Right ventricle myocardium inferior (tissue), 1 donor: Measurements from ENCODE around the gene RXFP4. TPM values are rescaled to one million over a fixed set of nuclear protein-coding genes. Genes with fewer than 3 reads are reported as not detected.
A peak's percentile ranks its signal among the peaks of the same experiment; 100 is the strongest.
"Not testable (repeated sequence)": the region's sequence is repeated elsewhere in the genome, so short reads cannot be mapped to it uniquely, and the experiment has no call there.

Source experiments
- ATAC-seq: fragments of 200-7000 bp; cut with Tn5 transposase; one replicate; pipeline ENCODE4 v1.9.1; 2020; ENCODE audit warnings: mild to moderate bottlenecking, moderate library complexity
- DNase-seq: peaks from one replicate; pipeline ENCODE4 v3.0.0; 2021; ENCODE audit errors: missing footprints
- intact Hi-C: fragments of 100-400 bp; cut with DNase I; formaldehyde crosslinking; loops from one replicate; pipeline ENCODE4 v1.11.0; 2022
- long read RNA-seq: library from polyadenylated mRNA; unstranded; transcript quantifications from one replicate; pipeline ENCODE4 v2.0.0, GENCODE V29; 2021
- total RNA-seq: library from RNA; stranded (reverse); fragmentation: NEBNext Ultra II Directional; extraction: Animal tissue kit (Norgen Biotek cat#: 25700); gene quantifications from one replicate; pipeline ENCODE4 v1.2.1, GENCODE V29; 2021
- donor health status: DM: no; HTN: yes; CAD: no; lungs with severe emphysema.

Gene RXFP4
- total RNA-seq = not detected
- long read RNA-seq = 0 reads

GRCh38 chr1:155940993-155941844 is at the start of gene RXFP4:
TSS of gene RXFP4 (plus strand) at chr1:155941638. CDS start at chr1:155941710, 72 bp downstream.
- ATAC-seq (no peak), DNase-seq (no peak)
- intact Hi-C loops = loop anchor here (2.0 to 5.0 kb wide), 2 partner anchors 22 to 36 kb away; partner anchors contain the start of gene ARHGEF2

DNA sequence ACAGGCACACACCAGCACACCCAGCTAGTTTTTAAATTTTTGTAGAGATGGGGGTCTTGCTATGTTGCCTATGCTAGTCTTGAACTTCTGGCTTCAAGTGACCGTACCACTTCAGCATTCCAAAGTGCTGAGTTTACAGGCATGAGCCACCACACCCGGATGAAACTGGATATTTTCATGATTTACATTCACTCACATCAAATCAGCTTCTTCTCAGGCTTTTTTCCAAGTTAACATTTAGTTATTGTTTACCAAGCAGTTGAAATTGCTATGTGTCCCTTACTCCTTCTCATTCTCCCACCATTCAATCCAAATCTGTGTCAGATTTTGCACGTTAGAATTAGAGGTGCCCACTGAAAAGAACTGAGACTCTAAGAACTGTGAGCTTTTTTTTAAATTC is 48.6 kb upstream of the RXFP4 start:
- intact Hi-C loops = loop anchor here (2.0 kb wide), 1 partner anchor 32 kb away; no protein-coding TSS in a partner anchor
- no peak for DNase-seq
- no peak for ATAC-seq

GRCh38 chr1:155893389-155894142 is 47.9 kb upstream of the RXFP4 start:
- ATAC-seq (no peak), DNase-seq (no peak)
- intact Hi-C loops = loop anchor here (2.0 kb wide), 1 partner anchor 33 kb away; no protein-coding TSS in a partner anchor

DNA sequence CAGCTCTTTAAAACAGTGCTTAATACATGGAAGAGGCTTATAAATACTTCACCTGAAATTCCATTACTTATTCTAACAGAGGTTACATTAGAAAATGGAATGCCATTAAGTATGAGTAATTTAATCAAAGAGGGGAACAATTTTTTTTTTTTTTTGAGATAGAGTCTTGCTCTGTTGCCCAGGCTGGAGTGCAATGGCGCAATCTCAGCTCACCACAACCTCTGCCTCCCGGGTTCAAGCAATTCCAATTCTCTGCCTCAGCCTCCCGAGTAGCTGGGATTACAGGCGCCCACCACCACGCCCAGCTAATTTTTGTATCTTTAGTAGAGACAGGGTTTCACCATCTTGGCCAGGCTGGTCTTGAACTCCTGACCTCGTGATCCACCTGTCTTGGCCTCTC is 45.8 kb upstream of the RXFP4 start:
- DNase-seq, intact Hi-C loops, ATAC-seq: not testable (repeated sequence)

DNA sequence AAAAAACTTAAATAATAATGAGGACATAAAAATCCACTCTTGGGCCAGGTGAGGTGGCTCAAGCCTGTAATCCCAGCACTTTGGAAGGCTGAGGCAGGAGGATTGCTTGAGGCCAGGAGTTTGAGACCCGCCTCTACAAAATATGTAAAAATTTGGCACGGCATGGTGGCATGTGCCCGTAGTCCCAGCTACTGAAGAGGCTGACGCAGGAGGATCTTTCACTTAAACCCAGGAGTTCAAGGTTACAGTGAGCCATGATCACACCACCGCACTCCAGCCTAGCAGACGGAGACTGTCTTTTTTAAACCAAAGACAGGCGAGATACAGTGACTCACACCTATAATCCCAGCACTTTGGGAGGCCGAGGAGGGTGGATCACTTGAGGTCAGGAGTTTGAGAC is 45.0 kb upstream of the RXFP4 start:
- DNase-seq, intact Hi-C loops, ATAC-seq: not testable (repeated sequence)

- DNase-seq (no peak), ATAC-seq (no peak)
- intact Hi-C loops = no loop called here
Measured at GRCh38 chr1:155897746-155898145, 43.7 kb upstream of the RXFP4 start.

- ATAC-seq = no peak
- intact Hi-C loops = no loop called here
- no peak for DNase-seq
Measured at GRCh38 chr1:155898888-155899287, 42.5 kb upstream of the RXFP4 start.

GRCh38 chr1:155899683-155900082 is 41.8 kb upstream of the RXFP4 start:
- DNase-seq = no peak
- no peak for ATAC-seq
- intact Hi-C loops = no loop called here

DNA sequence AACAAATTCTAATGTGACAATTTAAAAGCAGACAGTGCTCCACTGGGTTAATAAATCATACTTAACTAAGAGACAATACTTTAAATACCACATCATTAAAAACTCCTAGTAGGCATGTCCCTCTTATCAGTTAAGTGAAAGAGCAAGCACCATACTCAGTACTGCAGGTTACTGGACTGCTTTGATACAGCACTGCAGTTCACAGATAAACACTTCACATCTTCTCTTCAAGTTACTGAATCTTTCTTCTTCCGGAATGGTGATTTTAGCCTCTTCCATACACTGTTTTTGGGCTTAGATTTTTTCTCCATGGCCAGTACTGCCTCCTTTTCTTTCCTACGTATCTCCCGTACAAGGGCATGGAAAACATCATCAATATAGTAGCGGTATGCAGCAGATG is 41.3 kb upstream of the RXFP4 start:
- intact Hi-C loops = no loop called here
- ATAC-seq = no peak
- no peak for DNase-seq

DNA sequence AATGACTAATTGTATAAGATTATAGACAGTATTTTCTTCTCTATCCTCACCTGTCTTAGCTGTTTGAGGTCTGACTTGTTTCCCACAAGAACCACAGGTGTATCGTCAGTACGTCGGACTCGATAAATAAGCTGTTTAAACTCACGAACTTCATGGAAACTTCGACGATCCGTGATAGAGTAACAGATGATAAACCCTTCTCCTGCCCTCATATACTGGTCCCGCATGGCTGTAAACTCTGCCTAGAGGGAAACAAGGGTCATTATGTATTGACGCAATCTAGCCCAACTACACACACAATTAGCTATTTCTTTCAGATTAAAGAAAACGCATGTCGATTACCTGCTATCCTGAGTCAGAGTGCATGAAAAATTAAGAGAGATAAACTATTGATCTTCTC is 37.2 kb upstream of the RXFP4 start:
- ATAC-seq = no peak
- no peak for DNase-seq
- intact Hi-C loops = no loop called here

- DNase-seq (no peak), ATAC-seq (peak; percentile 32)
- intact Hi-C loops = loop anchor here (5.0 to 10.0 kb wide), 2 partner anchors 53 to 95 kb away; partner anchors contain the start of genes GON4L and SYT11
Measured at GRCh38 chr1:155909894-155910293, 31.5 kb upstream of the RXFP4 start.

GRCh38 chr1:155910621-155911121 is 30.8 kb upstream of the RXFP4 start:
- intact Hi-C loops = loop anchor here (5.0 to 10.0 kb wide), 2 partner anchors 53 to 96 kb away; partner anchors contain the start of genes GON4L and SYT11
- DNase-seq (no peak), ATAC-seq (peak; percentile 62)

DNA sequence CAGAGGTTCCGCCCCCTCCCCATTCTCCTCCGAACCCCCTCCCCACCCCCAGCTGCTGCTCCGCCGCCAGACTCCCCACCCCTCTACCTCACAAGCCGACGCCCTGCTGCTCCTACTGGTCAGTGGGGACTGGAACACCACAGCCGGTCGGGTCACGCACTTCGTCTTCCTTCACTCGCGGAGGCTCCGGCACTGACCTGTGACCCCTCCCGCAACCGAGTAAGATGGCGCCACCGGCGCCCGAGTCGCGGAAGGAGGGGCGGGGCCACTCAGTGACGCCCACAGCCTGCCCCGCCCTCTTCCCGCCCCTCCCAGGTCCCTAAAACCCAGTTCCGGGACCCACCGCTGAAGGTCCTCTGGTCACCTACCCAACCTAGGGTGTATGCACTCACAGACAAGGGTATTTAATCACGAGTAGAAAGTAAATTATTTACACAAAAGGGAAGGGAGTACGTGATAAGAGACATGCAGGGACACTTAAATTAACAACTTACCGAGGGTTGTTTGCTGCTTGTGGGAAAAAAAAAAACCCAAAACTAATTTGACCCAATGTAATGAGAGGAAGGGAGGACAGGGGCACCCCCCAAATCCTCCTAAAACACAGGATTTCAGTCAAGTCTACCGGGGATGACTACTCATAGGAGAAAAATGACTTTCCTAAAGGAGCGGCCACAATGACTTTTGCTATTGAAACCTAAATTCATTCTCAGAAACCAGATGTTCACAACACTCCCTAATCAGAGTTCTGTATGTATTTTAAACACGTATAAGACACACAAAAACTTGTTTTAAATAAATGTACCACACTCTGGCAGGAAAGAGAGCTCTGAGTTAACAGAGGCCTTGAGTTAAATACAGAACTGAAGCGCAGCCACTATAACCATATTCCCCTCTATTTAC is 30.0 kb upstream of the RXFP4 start, which contains the start of gene RIT1:
Gene RIT1, minus strand, starts transcription at position 194 of the 900 bp plus-strand sequence. CDS start 588 bp downstream, outside the sequence.
- peak; percentile 98 for ATAC-seq
- intact Hi-C loops = loop anchor here (5.0 to 10.0 kb wide), 2 partner anchors 54 to 97 kb away; partner anchors contain the start of genes GON4L and SYT11
- DNase-seq = peak; percentile 95

DNA sequence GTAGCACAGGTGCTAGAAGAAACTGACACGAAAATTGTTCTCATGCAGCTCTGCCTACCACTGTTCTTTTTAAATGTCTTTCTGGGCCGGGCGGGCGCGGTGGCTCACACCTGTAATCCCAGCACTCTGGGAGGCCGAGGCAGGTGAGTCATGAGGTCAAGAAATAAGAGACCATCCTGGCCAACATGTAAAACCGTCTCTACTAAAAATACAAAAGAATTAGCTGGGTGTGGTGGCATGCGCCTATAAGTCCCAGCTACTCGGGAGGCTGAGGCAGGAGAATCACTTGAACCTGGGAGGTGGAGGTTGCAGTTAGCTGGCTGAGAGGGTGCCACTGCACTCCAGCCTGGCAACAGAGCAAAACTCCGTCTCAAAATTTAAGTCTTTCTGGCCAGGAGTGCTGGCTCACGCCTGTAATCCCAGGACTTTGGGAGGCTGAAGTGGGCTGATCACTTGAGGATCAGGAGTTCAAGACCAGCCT is 29.3 kb upstream of the RXFP4 start:
- ATAC-seq = no peak
- intact Hi-C loops = loop anchor here (5.0 to 10.0 kb wide), 2 partner anchors 55 to 97 kb away; partner anchors contain the start of genes GON4L and SYT11
- no peak for DNase-seq

- intact Hi-C loops = loop anchor here (5.0 to 10.0 kb wide), 2 partner anchors 57 to 99 kb away; partner anchors contain the start of genes GON4L and SYT11
- ATAC-seq (no peak), DNase-seq (no peak)
Measured at GRCh38 chr1:155913969-155914757, 27.3 kb upstream of the RXFP4 start.

GRCh38 chr1:155918660-155919059 is 22.8 kb upstream of the RXFP4 start:
- ATAC-seq = no peak
- no peak for DNase-seq
- intact Hi-C loops = loop anchor here (5.0 to 10.0 kb wide), 2 partner anchors 104 to 161 kb away; no protein-coding TSS in a partner anchor

GRCh38 chr1:155919801-155920200 is 21.6 kb upstream of the RXFP4 start:
- DNase-seq (no peak), ATAC-seq (no peak)
- intact Hi-C loops = loop anchor here (5.0 to 10.0 kb wide), 2 partner anchors 105 to 162 kb away; no protein-coding TSS in a partner anchor
